ENCODE data around the gene QKI.

QKI gene

DNA sequence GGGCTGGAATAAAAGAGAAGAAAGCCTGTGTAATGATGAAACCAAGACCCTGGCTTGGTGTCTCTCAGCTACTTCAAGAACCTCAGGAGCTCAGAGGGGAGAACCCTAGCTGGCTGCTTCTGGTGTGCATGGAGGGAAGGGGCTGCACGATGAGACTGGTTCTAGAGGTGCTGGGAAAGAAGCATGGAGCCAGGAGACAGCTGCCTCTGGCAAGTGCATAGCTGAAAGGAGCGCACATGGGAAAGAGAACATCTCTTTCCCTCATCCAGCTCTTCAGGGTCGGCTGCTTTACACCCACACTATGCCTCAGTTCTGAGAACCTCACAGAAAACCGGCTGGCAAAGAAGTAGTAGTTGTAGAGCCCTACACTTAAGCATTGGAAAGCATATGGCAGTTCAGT is 139.5 kb downstream of the QKI start:
- no peak for DNase-seq (ENCODE audit: low read depth)
- H3K4me3 ChIP-seq (ENCODE audit: control insufficient read depth, low read depth, low read length) = no peak overlapping the region
- TF ChIP-seq, protein P1, sequence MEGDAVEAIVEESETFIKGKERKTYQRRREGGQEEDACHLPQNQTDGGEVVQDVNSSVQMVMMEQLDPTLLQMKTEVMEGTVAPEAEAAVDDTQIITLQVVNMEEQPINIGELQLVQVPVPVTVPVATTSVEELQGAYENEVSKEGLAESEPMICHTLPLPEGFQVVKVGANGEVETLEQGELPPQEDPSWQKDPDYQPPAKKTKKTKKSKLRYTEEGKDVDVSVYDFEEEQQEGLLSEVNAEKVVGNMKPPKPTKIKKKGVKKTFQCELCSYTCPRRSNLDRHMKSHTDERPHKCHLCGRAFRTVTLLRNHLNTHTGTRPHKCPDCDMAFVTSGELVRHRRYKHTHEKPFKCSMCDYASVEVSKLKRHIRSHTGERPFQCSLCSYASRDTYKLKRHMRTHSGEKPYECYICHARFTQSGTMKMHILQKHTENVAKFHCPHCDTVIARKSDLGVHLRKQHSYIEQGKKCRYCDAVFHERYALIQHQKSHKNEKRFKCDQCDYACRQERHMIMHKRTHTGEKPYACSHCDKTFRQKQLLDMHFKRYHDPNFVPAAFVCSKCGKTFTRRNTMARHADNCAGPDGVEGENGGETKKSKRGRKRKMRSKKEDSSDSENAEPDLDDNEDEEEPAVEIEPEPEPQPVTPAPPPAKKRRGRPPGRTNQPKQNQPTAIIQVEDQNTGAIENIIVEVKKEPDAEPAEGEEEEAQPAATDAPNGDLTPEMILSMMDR (IDR thresholded peaks at IDR 0.05; ENCODE audit: control insufficient read depth, insufficient read depth, low read depth, low read length, missing control alignments) = no peak

DNA sequence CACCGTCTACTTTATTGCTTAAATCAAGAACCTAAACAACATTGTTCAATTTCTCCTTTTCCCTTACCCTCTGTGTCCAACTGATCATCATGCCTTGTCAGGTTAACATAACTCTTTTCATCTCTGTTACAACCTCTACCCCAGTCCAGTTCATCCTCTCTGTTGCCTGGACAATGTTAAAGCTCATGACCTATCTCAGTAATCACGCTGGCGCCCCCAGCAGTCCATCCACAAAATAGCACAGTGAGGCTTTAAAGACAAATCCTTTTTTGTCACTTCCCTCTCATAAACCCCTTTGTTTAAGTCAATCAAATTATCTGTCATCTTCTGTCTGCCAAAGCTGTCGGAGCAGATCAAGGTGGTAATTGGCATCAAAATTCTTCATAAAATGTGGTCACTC is 140.1 kb downstream of the QKI start:
- TF ChIP-seq, protein P1 (IDR thresholded peaks at IDR 0.05; ENCODE audit: control insufficient read depth, insufficient read depth, low read depth, low read length, missing control alignments) = peak; percentile 62
- no peak overlapping the region for H3K4me3 ChIP-seq (ENCODE audit: control insufficient read depth, low read depth, low read length)
- DNase-seq (ENCODE audit: low read depth) = no peak

DNA sequence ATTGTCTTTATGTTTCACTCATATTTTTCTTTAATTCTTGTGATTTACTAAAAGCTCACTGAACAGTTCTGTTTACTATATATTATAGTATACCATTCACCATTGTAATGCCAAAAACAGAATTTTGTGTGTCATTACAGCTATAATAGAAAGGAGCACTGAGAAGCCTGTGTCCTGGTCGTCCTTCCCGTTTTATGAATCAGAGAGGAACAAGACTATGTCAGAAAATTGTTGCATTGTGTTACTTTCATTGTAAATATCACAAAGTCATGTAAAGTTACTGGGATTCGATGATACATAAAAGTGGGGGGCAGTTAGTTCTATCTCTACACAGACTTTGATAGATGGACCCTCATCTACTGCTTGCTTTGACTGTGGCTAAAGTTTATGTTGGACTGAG is 145.1 kb downstream of the QKI start:
- TF ChIP-seq, protein P1 (IDR thresholded peaks at IDR 0.05; ENCODE audit: control insufficient read depth, insufficient read depth, low read depth, low read length, missing control alignments) = no peak
- DNase-seq (ENCODE audit: low read depth) = no peak
- H3K4me3 ChIP-seq (ENCODE audit: control insufficient read depth, low read depth, low read length) = no peak overlapping the region

DNA sequence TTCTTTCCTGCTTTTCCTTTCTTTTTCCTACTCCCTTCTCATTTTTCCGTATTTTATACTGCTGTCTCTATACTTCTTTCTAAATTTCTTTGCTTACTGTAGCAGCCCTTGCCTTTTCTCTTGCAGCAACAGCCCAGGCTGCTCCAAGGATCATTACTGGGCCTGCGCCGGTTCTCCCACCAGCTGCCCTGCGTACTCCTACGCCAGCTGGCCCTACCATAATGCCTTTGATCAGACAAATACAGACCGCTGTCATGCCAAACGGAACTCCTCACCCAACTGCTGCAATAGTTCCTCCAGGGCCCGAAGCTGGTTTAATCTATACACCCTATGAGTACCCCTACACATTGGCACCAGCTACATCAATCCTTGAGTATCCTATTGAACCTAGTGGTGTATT is 148.8 kb downstream of the QKI start:
- no peak overlapping the region for H3K4me3 ChIP-seq (ENCODE audit: control insufficient read depth, low read depth, low read length)
- DNase-seq (ENCODE audit: low read depth) = no peak
- TF ChIP-seq, protein P1 (IDR thresholded peaks at IDR 0.05; ENCODE audit: control insufficient read depth, insufficient read depth, low read depth, low read length, missing control alignments) = no peak

DNA sequence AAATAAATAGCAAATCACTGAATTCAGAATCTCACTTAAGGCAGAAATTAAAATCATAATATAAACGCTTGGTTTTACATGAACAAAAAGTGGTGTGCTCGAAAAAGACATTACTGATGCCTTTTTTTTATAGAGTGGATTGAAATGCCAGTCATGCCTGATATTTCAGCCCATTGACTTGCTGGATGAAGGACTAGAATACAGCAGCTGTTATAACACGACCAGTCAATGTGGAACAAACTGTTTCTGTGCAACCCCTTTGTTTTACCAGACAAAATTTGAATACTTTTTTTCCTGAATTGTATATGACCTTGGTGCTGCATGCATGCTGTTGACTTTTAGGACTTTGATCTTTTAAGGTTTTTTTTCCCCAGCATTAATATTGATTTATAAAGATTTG is 150.0 kb downstream of the QKI start:
- H3K4me3 ChIP-seq (ENCODE audit: control insufficient read depth, low read depth, low read length) = no peak overlapping the region
- TF ChIP-seq, protein P1 (IDR thresholded peaks at IDR 0.05; ENCODE audit: control insufficient read depth, insufficient read depth, low read depth, low read length, missing control alignments) = no peak
- DNase-seq (ENCODE audit: low read depth) = no peak

DNA sequence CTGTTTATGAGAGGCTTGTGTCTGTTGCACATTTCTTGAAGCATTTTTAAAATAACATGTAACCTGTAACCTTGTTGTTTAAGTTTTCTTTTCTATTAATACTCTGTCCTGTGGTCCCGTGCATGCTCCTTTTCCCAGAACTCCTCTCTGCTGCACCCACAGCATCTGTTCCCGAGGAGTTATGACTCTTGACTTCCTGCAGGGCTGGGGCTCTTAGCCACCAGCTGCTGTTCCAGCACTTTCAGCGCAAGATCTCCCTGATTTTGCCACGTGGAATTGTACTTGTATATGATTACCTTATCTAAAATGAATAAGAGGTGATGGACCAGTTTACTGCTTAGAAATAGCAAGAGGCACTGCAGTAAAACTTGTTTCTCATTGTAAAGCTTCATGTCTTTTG is 150.6 kb downstream of the QKI start:
- TF ChIP-seq, protein P1 (IDR thresholded peaks at IDR 0.05; ENCODE audit: control insufficient read depth, insufficient read depth, low read depth, low read length, missing control alignments) = no peak
- DNase-seq (ENCODE audit: low read depth) = no peak
- no peak overlapping the region for H3K4me3 ChIP-seq (ENCODE audit: control insufficient read depth, low read depth, low read length)

DNA sequence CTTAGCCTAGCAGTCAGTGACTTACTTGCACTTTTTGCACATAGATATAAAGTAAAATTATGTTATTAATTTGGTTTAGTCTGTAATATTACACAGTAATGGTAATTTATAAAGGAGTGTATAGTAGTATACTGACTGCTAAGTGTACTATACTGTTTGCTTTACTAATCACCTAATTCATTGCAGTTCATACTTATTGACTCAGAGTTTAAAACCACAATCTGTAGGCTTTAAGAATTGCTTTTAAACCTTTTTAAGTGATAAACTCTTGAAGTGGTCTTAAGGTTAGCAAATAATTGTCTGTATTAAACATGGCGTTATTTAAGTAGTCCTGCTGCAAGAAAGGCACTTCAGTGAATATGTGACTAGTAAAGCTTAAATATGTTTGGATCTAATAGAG is 151.5 kb downstream of the QKI start:
- no peak overlapping the region for H3K4me3 ChIP-seq (ENCODE audit: control insufficient read depth, low read depth, low read length)
- TF ChIP-seq, protein P1 (IDR thresholded peaks at IDR 0.05; ENCODE audit: control insufficient read depth, insufficient read depth, low read depth, low read length, missing control alignments) = no peak
- DNase-seq (ENCODE audit: low read depth) = no peak

Data from AG09309 (cell line).